Measurements from ENCODE around the gene ITGAX. TPM values are rescaled to one million over a fixed set of nuclear protein-coding genes. Genes with fewer than 3 reads are reported as not detected.

Gene ITGAX
- total RNA-seq, 1 donor from 2014 or later: not detected

DNA sequence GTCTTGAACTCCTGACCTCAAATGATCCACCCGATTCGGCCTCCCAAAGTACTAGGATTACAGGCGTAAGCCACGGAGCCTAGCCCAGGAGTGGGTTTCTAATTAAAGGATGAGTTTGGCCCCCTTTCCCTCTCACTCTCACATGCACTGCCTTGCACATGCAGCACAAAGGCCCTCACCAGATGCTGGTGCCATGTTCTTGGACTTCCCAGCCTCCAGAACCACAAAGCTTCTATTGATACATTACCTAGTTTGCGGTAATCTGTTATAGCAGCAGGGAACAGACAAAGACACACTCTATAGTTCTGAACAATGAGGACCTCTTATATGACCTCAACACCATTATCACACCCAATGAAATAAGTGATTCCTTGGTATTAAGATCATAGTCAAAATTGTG lies 20.3 kb downstream of the ITGAX start:
- Histone ChIP-seq H3K36me3 (ENCODE audit: control insufficient read depth, insufficient read depth, low read length) (no peaks in the 10 kb centered on the region), H3K4me3 (ENCODE audit: low read depth, low read length) (no peak overlapping the region), H3K27me3 (ENCODE audit: control insufficient read depth, insufficient read depth, low read length) (no peaks in the 10 kb centered on the region)
- no peak for FAIRE-seq
- DNase-seq (ENCODE audit: low read depth): no peak
- TF ChIP-seq, protein P1, sequence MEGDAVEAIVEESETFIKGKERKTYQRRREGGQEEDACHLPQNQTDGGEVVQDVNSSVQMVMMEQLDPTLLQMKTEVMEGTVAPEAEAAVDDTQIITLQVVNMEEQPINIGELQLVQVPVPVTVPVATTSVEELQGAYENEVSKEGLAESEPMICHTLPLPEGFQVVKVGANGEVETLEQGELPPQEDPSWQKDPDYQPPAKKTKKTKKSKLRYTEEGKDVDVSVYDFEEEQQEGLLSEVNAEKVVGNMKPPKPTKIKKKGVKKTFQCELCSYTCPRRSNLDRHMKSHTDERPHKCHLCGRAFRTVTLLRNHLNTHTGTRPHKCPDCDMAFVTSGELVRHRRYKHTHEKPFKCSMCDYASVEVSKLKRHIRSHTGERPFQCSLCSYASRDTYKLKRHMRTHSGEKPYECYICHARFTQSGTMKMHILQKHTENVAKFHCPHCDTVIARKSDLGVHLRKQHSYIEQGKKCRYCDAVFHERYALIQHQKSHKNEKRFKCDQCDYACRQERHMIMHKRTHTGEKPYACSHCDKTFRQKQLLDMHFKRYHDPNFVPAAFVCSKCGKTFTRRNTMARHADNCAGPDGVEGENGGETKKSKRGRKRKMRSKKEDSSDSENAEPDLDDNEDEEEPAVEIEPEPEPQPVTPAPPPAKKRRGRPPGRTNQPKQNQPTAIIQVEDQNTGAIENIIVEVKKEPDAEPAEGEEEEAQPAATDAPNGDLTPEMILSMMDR (IDR thresholded peaks at IDR 0.05; ENCODE audit: insufficient read depth, low read length, severe bottlenecking): no peak

DNA sequence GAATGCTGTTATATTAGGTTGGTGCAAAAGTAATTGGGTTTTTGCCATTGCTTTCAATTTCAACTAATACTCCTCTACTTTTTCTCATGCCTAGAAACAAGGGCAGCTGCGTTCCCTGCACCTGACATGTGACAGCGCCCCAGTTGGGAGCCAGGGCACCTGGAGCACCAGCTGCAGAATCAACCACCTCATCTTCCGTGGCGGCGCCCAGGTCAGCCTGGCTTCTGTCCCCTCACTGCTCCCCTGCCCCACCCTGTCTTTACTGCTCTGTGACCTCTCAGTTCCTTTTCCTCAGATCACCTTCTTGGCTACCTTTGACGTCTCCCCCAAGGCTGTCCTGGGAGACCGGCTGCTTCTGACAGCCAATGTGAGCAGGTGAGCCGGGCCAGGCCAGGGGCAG lies 21.7 kb downstream of the ITGAX start:
- Histone ChIP-seq H3K27me3 (ENCODE audit: control insufficient read depth, insufficient read depth, low read length) (no peaks in the 10 kb centered on the region), H3K36me3 (ENCODE audit: control insufficient read depth, insufficient read depth, low read length) (no peaks in the 10 kb centered on the region), H3K4me3 (ENCODE audit: low read depth, low read length) (no peak overlapping the region)
- TF ChIP-seq, protein P1 (IDR thresholded peaks at IDR 0.05; ENCODE audit: insufficient read depth, low read length, severe bottlenecking): no peak
- FAIRE-seq: no peak
- DNase-seq (ENCODE audit: low read depth): no peak

DNA sequence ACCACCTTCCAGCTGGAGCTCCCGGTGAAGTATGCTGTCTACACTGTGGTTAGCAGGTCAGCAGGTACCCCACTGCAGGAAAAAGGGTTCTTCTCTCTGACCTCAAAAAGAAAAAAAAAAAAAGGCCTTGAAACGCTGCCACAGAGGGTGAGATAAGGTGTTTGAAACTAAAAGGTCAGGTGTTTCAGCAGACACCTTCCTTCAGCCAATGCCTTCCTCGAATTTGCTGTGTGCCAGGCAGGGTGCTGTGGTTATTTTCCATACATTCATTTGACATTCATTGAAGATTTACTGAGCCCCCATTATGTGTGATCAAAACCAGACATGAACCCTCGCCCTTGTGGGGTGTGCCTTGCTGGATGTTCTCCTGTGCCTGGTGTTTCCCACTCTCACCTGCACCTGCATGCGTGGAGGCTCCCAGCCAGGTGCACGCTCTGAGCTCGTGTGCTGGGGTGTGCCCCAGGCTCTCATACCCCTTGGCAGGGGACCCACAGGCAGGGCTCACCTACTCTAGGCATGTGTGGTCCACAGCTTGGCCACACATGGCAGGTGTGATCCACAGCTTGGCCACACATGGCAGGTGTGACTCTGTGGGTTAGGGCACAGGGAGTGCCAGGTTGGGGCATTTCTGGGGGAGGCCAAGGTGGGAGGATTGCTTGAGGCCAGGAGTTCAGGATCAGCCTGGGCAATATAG lies 22.4 kb downstream of the ITGAX start:
- Histone ChIP-seq H3K4me3 (ENCODE audit: low read depth, low read length) (no peak overlapping the region), H3K36me3 (ENCODE audit: control insufficient read depth, insufficient read depth, low read length) (no peaks in the 10 kb centered on the region), H3K27me3 (ENCODE audit: control insufficient read depth, insufficient read depth, low read length) (no peaks in the 10 kb centered on the region)
- TF ChIP-seq, protein P1 (IDR thresholded peaks at IDR 0.05; ENCODE audit: insufficient read depth, low read length, severe bottlenecking): no peak
- FAIRE-seq (no peak), DNase-seq (ENCODE audit: low read depth) (no peak)

DNA sequence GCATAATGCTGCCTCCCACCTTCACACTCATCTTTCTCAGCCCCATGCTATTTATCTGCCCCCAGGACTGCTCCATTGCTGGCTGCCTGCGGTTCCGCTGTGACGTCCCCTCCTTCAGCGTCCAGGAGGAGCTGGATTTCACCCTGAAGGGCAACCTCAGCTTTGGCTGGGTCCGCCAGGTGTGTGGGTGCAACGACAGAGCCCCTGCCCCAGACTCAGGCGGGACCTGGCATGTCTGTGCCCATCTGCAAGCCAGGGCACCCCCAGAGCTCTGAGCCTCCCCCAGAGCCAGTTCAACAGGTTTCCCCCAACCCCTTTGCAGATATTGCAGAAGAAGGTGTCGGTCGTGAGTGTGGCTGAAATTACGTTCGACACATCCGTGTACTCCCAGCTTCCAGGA lies 25.2 kb downstream of the ITGAX start:
- Histone ChIP-seq H3K4me3 (ENCODE audit: low read depth, low read length) (no peak overlapping the region), H3K36me3 (ENCODE audit: control insufficient read depth, insufficient read depth, low read length) (no peaks in the 10 kb centered on the region), H3K27me3 (ENCODE audit: control insufficient read depth, insufficient read depth, low read length) (no peaks in the 10 kb centered on the region)
- no peak for FAIRE-seq
- DNase-seq (ENCODE audit: low read depth): no peak
- TF ChIP-seq, protein P1 (IDR thresholded peaks at IDR 0.05; ENCODE audit: insufficient read depth, low read length, severe bottlenecking): no peak

DNA sequence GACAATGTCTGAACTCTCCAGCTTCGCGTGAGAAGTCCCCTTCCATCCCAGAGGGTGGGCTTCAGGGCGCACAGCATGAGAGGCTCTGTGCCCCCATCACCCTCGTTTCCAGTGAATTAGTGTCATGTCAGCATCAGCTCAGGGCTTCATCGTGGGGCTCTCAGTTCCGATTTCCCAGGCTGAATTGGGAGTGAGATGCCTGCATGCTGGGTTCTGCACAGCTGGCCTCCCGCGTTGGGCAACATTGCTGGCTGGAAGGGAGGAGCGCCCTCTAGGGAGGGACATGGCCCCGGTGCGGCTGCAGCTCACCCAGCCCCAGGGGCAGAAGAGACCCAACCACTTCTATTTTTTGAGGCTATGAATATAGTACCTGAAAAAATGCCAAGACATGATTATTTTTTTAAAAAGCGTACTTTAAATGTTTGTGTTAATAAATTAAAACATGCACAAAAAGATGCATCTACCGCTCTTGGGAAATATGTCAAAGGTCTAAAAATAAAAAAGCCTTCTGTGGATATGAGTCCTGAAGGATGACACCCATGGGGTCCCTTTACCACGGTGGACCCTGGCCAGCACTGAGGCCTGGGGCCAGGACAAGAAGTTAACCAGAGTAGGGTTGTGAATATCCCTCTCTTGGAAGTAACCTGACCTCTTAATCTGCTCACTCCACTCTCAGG lies 27.6 kb downstream of the ITGAX start:
- no peak overlapping the region for H3K4me3 ChIP-seq (ENCODE audit: low read depth, low read length)
- DNase-seq (ENCODE audit: low read depth) (peak; percentile 12), FAIRE-seq (no peak)
- TF ChIP-seq, protein P1 (IDR thresholded peaks at IDR 0.05; ENCODE audit: insufficient read depth, low read length, severe bottlenecking): peak; percentile 75
- H3K36me3 ChIP-seq (ENCODE audit: control insufficient read depth, insufficient read depth, low read length): no peaks in the 10 kb centered on the region
- no peaks in the 10 kb centered on the region for H3K27me3 ChIP-seq (ENCODE audit: control insufficient read depth, insufficient read depth, low read length)
